GM12878 (cell line): ENCODE data around the gene CHMP4B.

Experiments
- CTCF ChIP-seq, 3 experiments: IDR thresholded peaks in 2 of 3; conservative IDR thresholded peaks in 1 of 3; 2 replicates each; pipeline ENCODE4 v1.5.1; 2011; ENCODE audit warnings: low read depth in 3 of 3, low read length in 3 of 3, mild to moderate bottlenecking in 3 of 3, control low read depth in 2 of 3, moderate library complexity in 2 of 3, inconsistent platforms in 1 of 3, mixed read lengths in 1 of 3; ENCODE audit not compliant: control insufficient read depth in 2 of 3, insufficient read depth in 1 of 3; ENCODE audit errors: extremely low read depth in 1 of 3
- HDAC6 ChIP-seq: fragments of 200-600 bp; sonication (generic); IDR thresholded peaks from one replicate; pipeline ENCODE4 v1.8.0; 2017; ENCODE audit warnings: antibody characterized with exemption; ENCODE audit not compliant: unreplicated experiment
- PAX5 ChIP-seq: IDR thresholded peaks from 2 replicates; pipeline ENCODE4 v1.6.1; 2011; ENCODE audit warnings: low read depth, low read length, borderline replicate concordance
- POLR2A ChIP-seq: IDR thresholded peaks from 2 replicates; pipeline ENCODE4 v1.6.1; 2011; ENCODE audit warnings: low read depth, mild to moderate bottlenecking, low read length
- POLR2AphosphoS5 ChIP-seq: IDR thresholded peaks from 2 replicates; pipeline ENCODE4 v1.6.1; 2011; ENCODE audit warnings: mild to moderate bottlenecking, low read length, inconsistent platforms

GRCh38 chr20:33853507-33853813 lies 42.3 kb downstream of the CHMP4B start:
- TF ChIP-seq CTCF (IDR thresholded peaks at IDR 0.05 in 2 of 3, conservative IDR thresholded peaks at IDR 0.05 in 1 of 3; ENCODE audit: control insufficient read depth in 2 of 3, extremely low read depth in 1 of 3, insufficient read depth in 1 of 3, low read depth in 3 of 3, low read length in 3 of 3) (no peak), POLR2A (no peak), PAX5 (no peak), HDAC6 (no peak), POLR2AphosphoS5 (no peak)
